H1 (cell line): ENCODE measurements around the gene GPR161.

ENCODE experiments used
- CREB1 ChIP-seq: IDR thresholded peaks from 2 replicates; pipeline ENCODE4 v1.6.1; 2012; ENCODE audit warnings: inconsistent platforms
- CTCF ChIP-seq, 3 experiments: IDR thresholded peaks; 1 replicate in 2 of 3; 2 replicates in 1 of 3; pipeline versions ENCODE4 v1.5.1 to v1.6.1; 2011; ENCODE audit warnings: low read length in 3 of 3, mild to moderate bottlenecking in 3 of 3, inconsistent platforms in 2 of 3, low read depth in 1 of 3, moderate library complexity in 1 of 3; ENCODE audit not compliant: insufficient read depth in 1 of 3; ENCODE audit errors: control extremely low read depth in 1 of 3
- GTF2F1 ChIP-seq: IDR thresholded peaks from 2 replicates; pipeline ENCODE4 v1.6.1; 2012; ENCODE audit warnings: low read depth, low read length, improper control_type of control experiment, borderline replicate concordance
- RAD21 ChIP-seq, 2 experiments: IDR thresholded peaks in 1 of 2; conservative IDR thresholded peaks in 1 of 2; 2 replicates each; pipeline ENCODE4 v1.6.1; 2011; ENCODE audit warnings: low read depth in 2 of 2, low read length in 2 of 2, improper control_type of control experiment in 1 of 2, inconsistent platforms in 1 of 2, mild to moderate bottlenecking in 1 of 2, moderate library complexity in 1 of 2
- SP1 ChIP-seq: IDR thresholded peaks from 2 replicates; pipeline ENCODE4 v1.6.1; 2011; ENCODE audit warnings: low read depth, low read length

- TF ChIP-seq CTCF (IDR thresholded peaks at IDR 0.05; ENCODE audit: control extremely low read depth in 1 of 3, insufficient read depth in 1 of 3, low read depth in 1 of 3, low read length in 3 of 3), result no peak
- TF ChIP-seq GTF2F1, result no peak
- TF ChIP-seq CREB1, result no peak
- no peak for TF ChIP-seq SP1
- no peak for TF ChIP-seq RAD21 (IDR thresholded peaks at IDR 0.05 in 1 of 2, conservative IDR thresholded peaks at IDR 0.05 in 1 of 2; ENCODE audit: low read depth in 2 of 2, low read length in 2 of 2)
Observed at GRCh38 chr1:168050307-168050706, 86.4 kb downstream of the GPR161 start.
